Stomach (tissue), 4 donors: ENCODE measurements around the gene FREM3.

ENCODE experiments used
- CTCF ChIP-seq, 7 experiments: fragments of 450-650 bp in 4 of 7; fragments of 200-600 bp in 3 of 7; sonication (generic) in 3 of 7; IDR thresholded peaks; one replicate each; pipeline ENCODE4 v1.5.1; 2016 to 2019; ENCODE audit warnings: antibody characterized with exemption in 7 of 7, control low read depth in 2 of 7, mild to moderate bottlenecking in 1 of 7
- EP300 ChIP-seq: sonication (generic); formaldehyde crosslinking; IDR thresholded peaks from one replicate; pipeline ENCODE4 v1.6.1; 2017; ENCODE audit warnings: antibody characterized with exemption
- POLR2A ChIP-seq, 4 donors: fragments of 450-650 bp; IDR thresholded peaks; one replicate each; pipeline ENCODE4 v1.6.1; 2016; ENCODE audit warnings: antibody characterized with exemption in 4 of 4, control low read depth in 2 of 4, mild to moderate bottlenecking in 1 of 4, moderate library complexity in 1 of 4
- POLR2AphosphoS5 ChIP-seq, 3 donors: sonication (generic); formaldehyde crosslinking; IDR thresholded peaks; one replicate each; pipeline ENCODE4 v1.6.1; 2016; ENCODE audit warnings: antibody characterized with exemption in 3 of 3

- TF ChIP-seq CTCF (IDR thresholded peaks at IDR 0.05) = no peak
- no peak for TF ChIP-seq EP300
- TF ChIP-seq POLR2AphosphoS5 (IDR thresholded peaks at IDR 0.05) = no peak
- TF ChIP-seq POLR2A (IDR thresholded peaks at IDR 0.05) = no peak
These were observed 59.1 kb downstream of the FREM3 start for GRCh38 chr4:143641361-143641760.
